IMR-90 (cell line): ENCODE measurements around the gene KCNAB3.

ENCODE experiments used
- BHLHE40 ChIP-seq: fragments of 150-350 bp; IDR thresholded peaks from 2 replicates; pipeline ENCODE4 v1.6.1; 2016; ENCODE audit warnings: mild to moderate bottlenecking, low read depth, low read length
- CEBPB ChIP-seq: IDR thresholded peaks from 2 replicates; pipeline ENCODE4 v1.6.1; 2012; ENCODE audit warnings: low read depth, low read length, improper control_type of control experiment
- CHD1 ChIP-seq: IDR thresholded peaks from 2 replicates; pipeline ENCODE4 v1.6.1; 2012; ENCODE audit warnings: low read depth, low read length, improper control_type of control experiment
- FOS ChIP-seq: fragments of 150-350 bp; IDR thresholded peaks from 2 replicates; pipeline ENCODE4 v1.6.1; 2016; ENCODE audit warnings: low read depth, low read length
- MAFK ChIP-seq: IDR thresholded peaks from 2 replicates; pipeline ENCODE4 v1.6.1; 2012; ENCODE audit warnings: low read depth, low read length, improper control_type of control experiment
- MAZ ChIP-seq: IDR thresholded peaks from 2 replicates; pipeline ENCODE4 v1.6.1; 2012; ENCODE audit warnings: low read depth, mild to moderate bottlenecking, low read length, improper control_type of control experiment, moderate library complexity, borderline replicate concordance
- MXI1 ChIP-seq: IDR thresholded peaks from 2 replicates; pipeline ENCODE4 v1.6.1; 2012; ENCODE audit warnings: low read depth, mild to moderate bottlenecking, low read length, moderate library complexity, borderline replicate concordance
- POLR2A ChIP-seq: IDR thresholded peaks from 2 replicates; pipeline ENCODE4 v1.6.1; 2012; ENCODE audit warnings: mild to moderate bottlenecking, low read depth, low read length
- RAD21 ChIP-seq: IDR thresholded peaks from 2 replicates; pipeline ENCODE4 v1.6.1; 2012; ENCODE audit warnings: low read length, improper control_type of control experiment
- RFX5 ChIP-seq: IDR thresholded peaks from 2 replicates; pipeline ENCODE4 v1.8.0; 2012; ENCODE audit warnings: low read depth, mild to moderate bottlenecking, low read length, moderate library complexity
- TF ChIP-seq, protein P1 (sequence below): conservative IDR thresholded peaks from 2 replicates; pipeline ENCODE4 v1.5.1; 2012; ENCODE audit warnings: mild to moderate bottlenecking, low read depth, low read length, improper control_type of control experiment
- TF ChIP-seq, protein P2 (sequence below): fragments of 150-350 bp; IDR thresholded peaks from 2 replicates; pipeline ENCODE4 v1.6.1; 2016; ENCODE audit warnings: low read depth, mild to moderate bottlenecking, low read length, moderate library complexity, borderline replicate concordance
- TF ChIP-seq, protein P3 (sequence below): fragments of 150-350 bp; IDR thresholded peaks from 2 replicates; pipeline ENCODE4 v1.6.1; 2017; ENCODE audit warnings: mild to moderate bottlenecking, antibody characterized with exemption, low read length, low read depth

DNA sequence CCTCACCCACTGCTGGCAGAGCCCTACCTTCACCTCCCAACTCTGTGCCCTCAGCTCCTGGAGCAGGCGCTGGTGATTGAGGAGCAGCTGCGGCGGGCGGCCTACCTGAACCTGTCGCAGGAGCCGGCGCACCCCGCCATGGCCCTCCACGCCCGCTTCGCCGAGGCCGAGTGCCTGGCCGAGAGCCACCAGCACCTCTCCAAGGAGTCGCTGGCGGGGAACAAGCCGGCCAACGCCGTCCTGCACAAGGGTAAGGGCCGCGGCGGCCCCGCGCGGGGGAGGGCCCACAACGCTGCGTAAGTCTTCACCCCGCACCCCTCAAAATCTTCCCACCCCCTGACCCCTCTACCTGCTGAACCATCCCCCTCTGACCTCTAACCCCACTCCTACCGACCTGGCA is 20.6 kb downstream of the KCNAB3 start:
- TF ChIP-seq, protein P1, sequence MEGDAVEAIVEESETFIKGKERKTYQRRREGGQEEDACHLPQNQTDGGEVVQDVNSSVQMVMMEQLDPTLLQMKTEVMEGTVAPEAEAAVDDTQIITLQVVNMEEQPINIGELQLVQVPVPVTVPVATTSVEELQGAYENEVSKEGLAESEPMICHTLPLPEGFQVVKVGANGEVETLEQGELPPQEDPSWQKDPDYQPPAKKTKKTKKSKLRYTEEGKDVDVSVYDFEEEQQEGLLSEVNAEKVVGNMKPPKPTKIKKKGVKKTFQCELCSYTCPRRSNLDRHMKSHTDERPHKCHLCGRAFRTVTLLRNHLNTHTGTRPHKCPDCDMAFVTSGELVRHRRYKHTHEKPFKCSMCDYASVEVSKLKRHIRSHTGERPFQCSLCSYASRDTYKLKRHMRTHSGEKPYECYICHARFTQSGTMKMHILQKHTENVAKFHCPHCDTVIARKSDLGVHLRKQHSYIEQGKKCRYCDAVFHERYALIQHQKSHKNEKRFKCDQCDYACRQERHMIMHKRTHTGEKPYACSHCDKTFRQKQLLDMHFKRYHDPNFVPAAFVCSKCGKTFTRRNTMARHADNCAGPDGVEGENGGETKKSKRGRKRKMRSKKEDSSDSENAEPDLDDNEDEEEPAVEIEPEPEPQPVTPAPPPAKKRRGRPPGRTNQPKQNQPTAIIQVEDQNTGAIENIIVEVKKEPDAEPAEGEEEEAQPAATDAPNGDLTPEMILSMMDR: no peak
- TF ChIP-seq RAD21: no peak
- no peak for TF ChIP-seq RFX5
- TF ChIP-seq POLR2A: no peak
- TF ChIP-seq MAZ: no peak
- no peak for TF ChIP-seq CEBPB
- TF ChIP-seq, protein P2, sequence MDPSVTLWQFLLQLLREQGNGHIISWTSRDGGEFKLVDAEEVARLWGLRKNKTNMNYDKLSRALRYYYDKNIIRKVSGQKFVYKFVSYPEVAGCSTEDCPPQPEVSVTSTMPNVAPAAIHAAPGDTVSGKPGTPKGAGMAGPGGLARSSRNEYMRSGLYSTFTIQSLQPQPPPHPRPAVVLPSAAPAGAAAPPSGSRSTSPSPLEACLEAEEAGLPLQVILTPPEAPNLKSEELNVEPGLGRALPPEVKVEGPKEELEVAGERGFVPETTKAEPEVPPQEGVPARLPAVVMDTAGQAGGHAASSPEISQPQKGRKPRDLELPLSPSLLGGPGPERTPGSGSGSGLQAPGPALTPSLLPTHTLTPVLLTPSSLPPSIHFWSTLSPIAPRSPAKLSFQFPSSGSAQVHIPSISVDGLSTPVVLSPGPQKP: no peak
- TF ChIP-seq CHD1: no peak
- TF ChIP-seq MAFK: no peak
- TF ChIP-seq FOS: no peak
- no peak for TF ChIP-seq MXI1
- TF ChIP-seq, protein P3, sequence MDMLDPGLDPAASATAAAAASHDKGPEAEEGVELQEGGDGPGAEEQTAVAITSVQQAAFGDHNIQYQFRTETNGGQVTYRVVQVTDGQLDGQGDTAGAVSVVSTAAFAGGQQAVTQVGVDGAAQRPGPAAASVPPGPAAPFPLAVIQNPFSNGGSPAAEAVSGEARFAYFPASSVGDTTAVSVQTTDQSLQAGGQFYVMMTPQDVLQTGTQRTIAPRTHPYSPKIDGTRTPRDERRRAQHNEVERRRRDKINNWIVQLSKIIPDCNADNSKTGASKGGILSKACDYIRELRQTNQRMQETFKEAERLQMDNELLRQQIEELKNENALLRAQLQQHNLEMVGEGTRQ: no peak
- TF ChIP-seq BHLHE40: no peak
